GM12892 (cell line): ENCODE results near the gene TAS2R3.
A peak's percentile ranks its signal among the peaks of the same experiment; 100 is the strongest.
"Not testable (repeated sequence)": the region's sequence is repeated elsewhere in the genome, so short reads cannot be mapped to it uniquely, and the experiment has no call there.

ENCODE experiments used
- DNase-seq: peaks from one replicate; pipeline ENCODE4 v3.0.0; 2011; ENCODE audit not compliant: insufficient read length
- FAIRE-seq: peaks from 2 replicates; lab custom pipeline; 2011; peaks lifted over from hg19 to GRCh38; lab: Jason Lieb, UNC
- POLR2A ChIP-seq: IDR thresholded peaks from 2 replicates; pipeline ENCODE4 v1.6.1; 2011; ENCODE audit warnings: low read depth, low read length, control low read depth
- POLR2AphosphoS5 ChIP-seq: IDR thresholded peaks from 2 replicates; pipeline ENCODE4 v1.6.1; 2011; ENCODE audit warnings: low read depth, low read length, control low read depth
- TAF1 ChIP-seq: IDR thresholded peaks from 2 replicates; pipeline ENCODE4 v1.6.1; 2011; ENCODE audit warnings: low read depth, mild to moderate bottlenecking, control low read depth, low read length, borderline replicate concordance

Gene TAS2R3

GRCh38 chr7:141738592-141739013 lies 25.3 kb upstream of the TAS2R3 start:
- TF ChIP-seq TAF1 = no peak
- TF ChIP-seq POLR2A = no peak
- no peak for TF ChIP-seq POLR2AphosphoS5
- FAIRE-seq = no peak
- DNase-seq = no peak

- FAIRE-seq (no peak), DNase-seq (no peak)
- no peak for TF ChIP-seq POLR2AphosphoS5
- TF ChIP-seq POLR2A = no peak
- TF ChIP-seq TAF1 = no peak
Observed at GRCh38 chr7:141739250-141739649, 24.6 kb upstream of the TAS2R3 start.

- no peak for DNase-seq
- no peak for FAIRE-seq
- no peak for TF ChIP-seq POLR2A
- no peak for TF ChIP-seq POLR2AphosphoS5
- no peak for TF ChIP-seq TAF1
Observed at GRCh38 chr7:141742229-141742628, 21.7 kb upstream of the TAS2R3 start.

GRCh38 chr7:141744131-141744530 lies 19.8 kb upstream of the TAS2R3 start:
- no peak for FAIRE-seq
- TF ChIP-seq POLR2AphosphoS5 = no peak
- TF ChIP-seq POLR2A = no peak
- TF ChIP-seq TAF1 = no peak

GRCh38 chr7:141748396-141748795 lies 15.5 kb upstream of the TAS2R3 start:
- no peak for DNase-seq
- no peak for TF ChIP-seq POLR2A
- TF ChIP-seq TAF1 = no peak
- TF ChIP-seq POLR2AphosphoS5 = no peak
- no peak for FAIRE-seq

More at GRCh38 chr7:141744131-141744530, 19.8 kb upstream of the TAS2R3 start:
- DNase-seq = no peak

GRCh38 chr7:141751904-141752303 lies 12.0 kb upstream of the TAS2R3 start:
- FAIRE-seq, DNase-seq: not testable (repeated sequence)

GRCh38 chr7:141752634-141753033 lies 11.3 kb upstream of the TAS2R3 start:
- DNase-seq (no peak), FAIRE-seq (no peak)
- TF ChIP-seq POLR2AphosphoS5 (no peak), TAF1 (no peak)

GRCh38 chr7:141754939-141755338 lies 9.0 kb upstream of the TAS2R3 start:
- FAIRE-seq (peak; percentile 60), DNase-seq (no peak)
- no peak for TF ChIP-seq TAF1
- no peak for TF ChIP-seq POLR2A
- TF ChIP-seq POLR2AphosphoS5 = no peak

GRCh38 chr7:141770083-141770583 lies 6.2 kb downstream of the TAS2R3 start:
- DNase-seq, FAIRE-seq: not testable (repeated sequence)

GRCh38 chr7:141776374-141776773 lies 12.5 kb downstream of the TAS2R3 start, which contains the start of gene TAS2R4:
TAS2R4 (plus strand) TSS chr7:141776674; CDS start chr7:141778489, 1,815 bp downstream.
- FAIRE-seq (no peak), DNase-seq (no peak)
- no peak for TF ChIP-seq TAF1
- no peak for TF ChIP-seq POLR2AphosphoS5
- no peak for TF ChIP-seq POLR2A

GRCh38 chr7:141785706-141786552 lies 22.0 kb downstream of the TAS2R3 start:
- FAIRE-seq (peak; percentile 17), DNase-seq (peak; percentile 18)
- TF ChIP-seq POLR2A (no peak), TAF1 (no peak), POLR2AphosphoS5 (no peak)

GRCh38 chr7:141788296-141788695 lies 24.4 kb downstream of the TAS2R3 start:
- DNase-seq (no peak), FAIRE-seq (no peak)
- TF ChIP-seq POLR2A (no peak), TAF1 (no peak), POLR2AphosphoS5 (no peak)

- DNase-seq (no peak), FAIRE-seq (no peak)
- TF ChIP-seq TAF1 (no peak), POLR2AphosphoS5 (no peak), POLR2A (no peak)
Observed at GRCh38 chr7:141789917-141790316, 26.0 kb downstream of the TAS2R3 start, which contains the start of gene TAS2R5. TAS2R5 (plus strand) TSS chr7:141790217; CDS start chr7:141790362, 145 bp downstream.
